HepG2 (cell line): Measurements from ENCODE around the gene CCDC86. TPM values are rescaled to one million over a fixed set of nuclear protein-coding genes. Genes with fewer than 3 reads are reported as not detected.
A peak's percentile ranks its signal among the peaks of the same experiment; 100 is the strongest.

ENCODE experiments used
- CREB1 ChIP-seq, 2 experiments: fragments of 450-650 bp in 1 of 2; IDR thresholded peaks; 2 replicates each; pipeline ENCODE4 v1.6.1; 2016 to 2017; ENCODE audit warnings: control low read depth in 1 of 2, mild to moderate bottlenecking in 1 of 2, missing compliant biosample characterization in 1 of 2, missing genetic modification characterization in 1 of 2
- DBP ChIP-seq: sonication (generic); formaldehyde crosslinking; IDR thresholded peaks from 2 replicates; pipeline ENCODE4 v1.4.0; 2020; ENCODE audit warnings: missing genetic modification reagents; ENCODE audit errors: not compliant biosample characterization
- HDAC2 ChIP-seq: sonication (generic); formaldehyde crosslinking; IDR thresholded peaks from 2 replicates; pipeline ENCODE4 v1.4.0; 2020; ENCODE audit warnings: missing genetic modification reagents
- HIVEP1 ChIP-seq: sonication (generic); formaldehyde crosslinking; IDR thresholded peaks from 2 replicates; pipeline ENCODE4 v1.4.0; 2020; ENCODE audit warnings: mild to moderate bottlenecking, missing genetic modification reagents
- MZF1 ChIP-seq: sonication (generic); formaldehyde crosslinking; IDR thresholded peaks from 2 replicates; pipeline ENCODE4 v1.8.1; 2023; ENCODE audit warnings: mild to moderate bottlenecking, missing genetic modification reagents, borderline replicate concordance
- NR0B2 ChIP-seq: sonication (generic); formaldehyde crosslinking; IDR thresholded peaks from 2 replicates; pipeline ENCODE4 v1.4.0; 2020; ENCODE audit warnings: mild to moderate bottlenecking, missing genetic modification reagents
- PAWR ChIP-seq: sonication (generic); formaldehyde crosslinking; IDR thresholded peaks from 2 replicates; pipeline ENCODE4 v1.4.0; 2020; ENCODE audit warnings: missing genetic modification reagents, mild to moderate bottlenecking, borderline replicate concordance
- PAX8 ChIP-seq: sonication (generic); formaldehyde crosslinking; IDR thresholded peaks from 2 replicates; pipeline ENCODE4 v1.8.0; 2022; ENCODE audit warnings: mild to moderate bottlenecking, missing genetic modification reagents, borderline replicate concordance
- POLR2AphosphoS5 ChIP-seq: IDR thresholded peaks from 2 replicates; pipeline ENCODE4 v1.6.1; 2012; ENCODE audit warnings: low read depth, low read length
- TBX3 ChIP-seq: fragments of 450-650 bp; IDR thresholded peaks from 2 replicates; pipeline ENCODE4 v1.6.1; 2017; ENCODE audit warnings: antibody characterized with exemption, mild to moderate bottlenecking, inconsistent platforms, borderline replicate concordance
- TFDP2 ChIP-seq: sonication (generic); formaldehyde crosslinking; IDR thresholded peaks from 2 replicates; pipeline ENCODE4 v1.4.0; 2020; ENCODE audit warnings: missing genetic modification reagents
- ZMYM3 ChIP-seq: sonication (generic); formaldehyde crosslinking; IDR thresholded peaks from 2 replicates; pipeline ENCODE4 v1.5.1; 2020; ENCODE audit warnings: mild to moderate bottlenecking, missing genetic modification reagents
- ZNF18 ChIP-seq: sonication (generic); formaldehyde crosslinking; IDR thresholded peaks from 2 replicates; pipeline ENCODE4 v1.8.0; 2022; ENCODE audit warnings: mild to moderate bottlenecking, missing genetic modification reagents; ENCODE audit not compliant: insufficient replicate concordance
- ZNF24 ChIP-seq: fragments of 450-650 bp; IDR thresholded peaks from 2 replicates; pipeline ENCODE4 v1.6.1; 2017; ENCODE audit warnings: antibody characterized with exemption, mild to moderate bottlenecking
- ZNF335 ChIP-seq: sonication (generic); formaldehyde crosslinking; IDR thresholded peaks from 2 replicates; pipeline ENCODE4 v1.4.0; 2020; ENCODE audit warnings: missing genetic modification reagents
- ZNF512 ChIP-seq: sonication (generic); formaldehyde crosslinking; IDR thresholded peaks from 2 replicates; pipeline ENCODE4 v1.4.0; 2020; ENCODE audit warnings: mild to moderate bottlenecking, missing genetic modification reagents
- ZNF816 ChIP-seq: sonication (generic); formaldehyde crosslinking; IDR thresholded peaks from 2 replicates; pipeline ENCODE4 v1.8.0; 2022; ENCODE audit warnings: missing genetic modification reagents, mild to moderate bottlenecking, borderline replicate concordance
- ZNF83 ChIP-seq: sonication (generic); formaldehyde crosslinking; IDR thresholded peaks from 2 replicates; pipeline ENCODE4 v1.4.0; 2020; ENCODE audit warnings: missing genetic modification reagents, mild to moderate bottlenecking, borderline replicate concordance
- polyA plus RNA-seq, 8 experiments: library from polyadenylated mRNA; depleted of rRNA in 3 of 8; stranded (reverse) in 7 of 8; unstranded in 1 of 8; fragments of >200 nt; fragmentation: Illumina TruSeq in 4 of 8; extraction: Trizol in 4 of 8; gene quantifications; 2 replicates each; pipeline versions ENCODE4 v1.2.1 to v1.2.3, GENCODE V29; 2011 to 2016; ENCODE audit warnings: low read depth in 4 of 8, missing spikeins in 1 of 8, mixed read lengths in 1 of 8; ENCODE audit not compliant: insufficient read depth in 1 of 8
- total RNA-seq, 5 experiments: library from RNA; depleted of rRNA; stranded (reverse); fragments of >200 nt; fragmentation: Illumina TruSeq; extraction: Trizol; gene quantifications; 2 replicates each; pipeline ENCODE4 v1.2.3, GENCODE V29; 2016; ENCODE audit warnings: low read depth in 1 of 5
- TF ChIP-seq, protein P1 (sequence below): sonication (generic); formaldehyde crosslinking; IDR thresholded peaks from 2 replicates; pipeline ENCODE4 v1.5.0; 2020; ENCODE audit warnings: missing genetic modification reagents
- TF ChIP-seq, protein P2 (sequence below): sonication (generic); formaldehyde crosslinking; IDR thresholded peaks from 2 replicates; pipeline ENCODE4 v1.4.0; 2020; ENCODE audit warnings: mild to moderate bottlenecking, low read depth, missing genetic modification reagents

CCDC86 gene
- total and polyA plus RNA-seq, 2 of the 13 experiments (the other 11 are each of a cell fraction or from before 2014, with no cell fraction given), result 33.8 to 37.6 TPM

GRCh38 chr11:60880643-60881282 is 38.9 kb downstream of the CCDC86 start (continued):
- TF ChIP-seq TFDP2 (peak; percentile 46; the same call in 1 of the 2 replicates), PAX8 (CRISPR knock-in tag) (no peak), ZNF512 (CRISPR knock-in tag) (0 out of 2 replicates have a peak, but pooled peaks have one; percentile 39), ZNF816 (peak; percentile 64; the same call in 1 of the 2 replicates), ZNF24 (0 out of 2 replicates have a peak, but pooled peaks have one; percentile 33), PAWR (CRISPR knock-in tag) (no peak), ZNF18 (CRISPR knock-in tag) (peak; percentile 91), CREB1 (IDR thresholded peaks at IDR 0.05) (no peak), CREB1 (CRISPR knock-in tag; IDR thresholded peaks at IDR 0.05) (peak; percentile 74), MZF1 (CRISPR knock-in tag) (no peak), HDAC2 (CRISPR knock-in tag) (peak; percentile 99), ZMYM3 (CRISPR knock-in tag) (peak; percentile 90), ZNF335 (CRISPR knock-in tag) (peak; percentile 87), TBX3 (peak; percentile 98), DBP (peak; percentile 38), NR0B2 (CRISPR knock-in tag) (no peak), ZNF83 (no peak), POLR2AphosphoS5 (no peak), HIVEP1 (CRISPR knock-in tag) (peak; percentile 79)
- TF ChIP-seq, protein P1, sequence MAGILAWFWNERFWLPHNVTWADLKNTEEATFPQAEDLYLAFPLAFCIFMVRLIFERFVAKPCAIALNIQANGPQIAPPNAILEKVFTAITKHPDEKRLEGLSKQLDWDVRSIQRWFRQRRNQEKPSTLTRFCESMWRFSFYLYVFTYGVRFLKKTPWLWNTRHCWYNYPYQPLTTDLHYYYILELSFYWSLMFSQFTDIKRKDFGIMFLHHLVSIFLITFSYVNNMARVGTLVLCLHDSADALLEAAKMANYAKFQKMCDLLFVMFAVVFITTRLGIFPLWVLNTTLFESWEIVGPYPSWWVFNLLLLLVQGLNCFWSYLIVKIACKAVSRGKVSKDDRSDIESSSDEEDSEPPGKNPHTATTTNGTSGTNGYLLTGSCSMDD (CRISPR knock-in tag), result no peak
- TF ChIP-seq, protein P2, sequence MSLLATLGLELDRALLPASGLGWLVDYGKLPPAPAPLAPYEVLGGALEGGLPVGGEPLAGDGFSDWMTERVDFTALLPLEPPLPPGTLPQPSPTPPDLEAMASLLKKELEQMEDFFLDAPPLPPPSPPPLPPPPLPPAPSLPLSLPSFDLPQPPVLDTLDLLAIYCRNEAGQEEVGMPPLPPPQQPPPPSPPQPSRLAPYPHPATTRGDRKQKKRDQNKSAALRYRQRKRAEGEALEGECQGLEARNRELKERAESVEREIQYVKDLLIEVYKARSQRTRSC (CRISPR knock-in tag), result no peak
